Kidney glomerular epithelial cell (primary cell): ENCODE data around the gene SRSF6.
"Not testable (repeated sequence)": the region's sequence is repeated elsewhere in the genome, so short reads cannot be mapped to it uniquely, and the experiment has no call there.

ENCODE experiments used
- DNase-seq: peaks from one replicate; lab custom pipeline; 2025; lab: John Stamatoyannopoulos, UW

Gene SRSF6

GRCh38 chr20:43477193-43477592 is 19.5 kb downstream of the SRSF6 start:
- DNase-seq: no peak

DNA sequence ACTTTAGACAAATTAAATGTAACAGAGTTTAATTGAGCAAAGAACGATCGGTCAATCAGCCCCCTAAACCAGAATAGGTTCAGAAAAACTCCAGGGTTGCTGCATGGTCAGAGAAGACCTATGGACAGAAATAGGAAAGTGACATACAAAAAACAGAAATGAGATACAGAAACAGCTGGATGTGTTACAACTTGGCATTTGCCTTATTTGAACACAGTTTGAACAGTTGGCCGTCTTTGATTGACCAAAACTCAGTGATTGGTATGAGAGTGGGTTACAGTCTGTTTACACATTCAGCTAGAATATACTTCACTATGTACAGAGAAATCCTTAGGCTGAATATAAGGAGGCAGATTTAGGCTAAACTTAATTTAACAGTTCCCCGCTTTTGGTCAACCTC is 19.9 kb downstream of the SRSF6 start:
- DNase-seq: no peak

DNA sequence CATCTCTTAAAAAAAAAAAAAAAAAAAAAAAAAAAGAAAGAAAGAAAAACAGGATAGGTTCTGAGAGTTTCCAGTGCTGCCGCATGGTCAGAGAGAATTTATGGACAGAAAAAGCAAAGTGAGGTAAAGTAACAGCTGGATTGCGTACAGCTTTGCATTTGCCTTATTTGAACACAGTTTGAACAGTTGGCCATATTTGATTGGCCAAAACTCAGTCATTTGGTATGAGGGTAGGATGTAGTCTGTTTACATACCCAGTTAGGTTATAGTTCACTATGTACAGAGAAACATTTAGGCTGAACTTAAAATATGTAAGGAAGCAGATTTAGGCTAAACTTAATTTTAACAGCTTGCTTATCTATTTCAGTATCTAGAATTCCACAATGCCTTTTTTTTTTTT is 32.3 kb downstream of the SRSF6 start:
- DNase-seq: no peak

DNA sequence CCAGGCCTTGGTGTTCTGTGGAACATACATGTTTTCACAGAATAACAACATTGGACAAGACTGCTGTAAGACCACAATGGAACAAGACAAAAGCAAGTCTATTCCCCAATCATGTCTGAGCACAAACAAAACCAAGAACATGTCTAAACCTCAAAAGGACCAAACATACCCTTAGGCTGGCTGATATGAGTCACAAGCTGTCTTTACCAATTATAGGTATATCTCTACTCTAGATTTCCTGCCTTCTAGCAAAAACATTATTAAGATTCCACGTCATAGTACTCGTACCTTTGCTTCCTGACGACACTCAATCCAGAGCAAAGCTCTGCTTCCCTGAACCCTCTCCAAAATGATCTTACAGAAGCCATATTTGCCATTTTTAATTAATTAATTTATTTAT is 34.4 kb downstream of the SRSF6 start:
- DNase-seq: no peak

DNA sequence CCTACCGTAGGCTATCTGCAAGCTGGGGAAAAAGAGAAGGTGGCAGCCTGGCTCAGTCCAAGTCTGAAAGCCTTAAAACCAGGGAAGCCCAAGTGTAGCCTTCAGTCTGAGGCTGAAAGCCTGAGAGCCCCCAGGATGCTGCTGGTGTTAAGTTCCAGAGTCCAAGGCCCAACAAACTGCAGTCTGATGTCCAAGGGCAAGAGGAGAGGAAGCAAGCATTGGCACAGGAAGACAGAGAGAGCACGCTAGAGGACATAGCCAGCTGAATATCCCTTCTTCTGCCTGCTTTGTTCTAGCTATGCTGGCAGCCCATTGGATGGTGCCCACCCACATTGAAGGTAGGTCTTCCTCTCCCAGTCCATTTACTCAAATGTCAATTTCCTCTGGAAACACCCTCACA is 37.7 kb downstream of the SRSF6 start:
- DNase-seq: no peak

GRCh38 chr20:43502021-43502420 is 44.3 kb downstream of the SRSF6 start:
- not testable (repeated sequence) for DNase-seq

GRCh38 chr20:43506238-43506637 is 48.5 kb downstream of the SRSF6 start:
- DNase-seq: no peak

GRCh38 chr20:43507150-43508080 is 49.7 kb downstream of the SRSF6 start, which contains the start of gene L3MBTL1:
L3MBTL1 (plus strand) TSS chr20:43507697; CDS start chr20:43513504, 5,807 bp downstream.
- no peak for DNase-seq

DNA sequence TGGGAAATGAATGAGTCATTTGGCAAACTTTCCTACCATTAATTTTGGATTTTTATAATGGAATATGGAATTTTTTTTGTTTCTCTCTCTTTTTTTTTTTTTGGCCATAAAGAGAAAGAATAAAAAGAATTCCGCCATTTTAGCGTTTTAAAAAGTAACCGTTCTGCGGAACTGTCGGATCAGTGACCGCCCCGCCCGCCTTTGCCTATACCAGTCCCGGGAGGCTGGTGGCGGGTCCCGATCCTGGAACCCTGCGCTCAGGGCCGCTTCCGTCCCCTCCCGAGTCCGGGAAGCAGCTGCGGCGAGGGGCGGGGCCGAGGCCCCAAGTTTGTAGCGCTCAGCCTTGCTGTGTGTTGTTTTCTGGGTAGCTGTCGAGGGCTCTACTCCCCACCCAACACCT is 50.4 kb downstream of the SRSF6 start:
- no peak for DNase-seq

- DNase-seq: no peak
Measured at GRCh38 chr20:43508604-43509040, 50.9 kb downstream of the SRSF6 start.

GRCh38 chr20:43511879-43512278 is 54.2 kb downstream of the SRSF6 start:
- no peak for DNase-seq

DNA sequence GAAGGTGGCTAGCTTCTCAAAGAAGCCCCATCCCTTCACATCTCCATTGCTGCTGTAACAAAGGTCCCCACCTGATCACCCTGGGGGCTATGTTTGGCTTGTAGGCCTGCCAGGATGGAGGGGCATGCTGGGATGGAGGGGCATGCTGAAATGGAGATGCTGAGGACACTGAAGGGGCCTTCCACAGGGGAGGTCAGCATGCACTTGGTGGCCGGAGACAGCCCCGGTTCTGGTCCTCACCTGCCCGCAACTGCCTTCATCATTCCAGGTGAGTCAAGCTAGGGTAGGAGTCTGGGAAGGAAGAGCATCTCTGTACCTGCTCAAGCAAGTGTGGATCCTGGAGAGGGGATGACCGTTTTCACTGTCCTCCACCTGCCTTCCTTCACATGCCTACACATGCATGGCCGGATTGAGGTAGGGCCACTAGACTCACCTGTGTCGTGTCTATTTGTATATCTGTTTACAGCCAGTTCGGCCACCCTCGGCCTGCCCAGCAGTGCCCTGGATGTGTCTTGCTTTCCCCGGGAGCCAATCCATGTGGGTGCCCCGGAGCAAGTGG is 55.8 kb downstream of the SRSF6 start:
- no peak for DNase-seq
